ENCODE measurements around the gene ACOXL.

Gene ACOXL

DNA sequence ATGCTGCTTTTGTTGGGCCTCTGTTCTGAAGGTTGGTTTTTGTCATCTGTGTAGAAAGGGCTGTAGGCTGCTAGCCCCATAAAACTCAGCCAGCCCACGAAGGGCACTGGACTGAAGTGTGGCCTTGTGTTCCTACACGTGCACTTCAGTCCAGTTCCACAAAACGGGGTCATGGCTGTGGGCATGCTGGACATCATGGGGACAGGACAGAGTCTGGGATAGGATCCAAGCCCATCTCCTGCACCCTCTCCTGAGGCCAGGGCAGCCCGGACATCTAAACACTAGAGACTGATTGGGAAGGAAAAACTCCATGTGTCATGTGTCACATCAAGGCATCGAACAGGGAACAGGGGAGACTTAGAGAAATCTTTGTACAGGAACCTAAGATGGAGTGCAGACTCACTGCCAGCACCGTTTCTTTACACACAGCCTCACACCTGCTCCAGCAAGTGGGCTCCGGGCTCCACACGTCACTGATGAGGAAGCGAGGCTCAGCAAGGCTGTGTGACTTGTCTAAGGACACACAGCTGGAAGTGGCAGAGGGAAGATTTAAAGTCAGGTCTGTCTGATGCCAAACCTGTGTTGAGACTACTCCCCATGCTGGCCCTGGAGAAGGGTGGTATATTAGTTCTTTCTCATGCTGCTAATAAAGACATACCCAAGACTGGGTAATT lies 313.5 kb downstream of the ACOXL start:
- H3K27me3 ChIP-seq (replicated peaks; ENCODE audit: control insufficient read depth, insufficient read depth, low read length) = no peaks in the 10 kb centered on the region; the same call in 1 of the 2 replicates
- TF ChIP-seq, protein P1, sequence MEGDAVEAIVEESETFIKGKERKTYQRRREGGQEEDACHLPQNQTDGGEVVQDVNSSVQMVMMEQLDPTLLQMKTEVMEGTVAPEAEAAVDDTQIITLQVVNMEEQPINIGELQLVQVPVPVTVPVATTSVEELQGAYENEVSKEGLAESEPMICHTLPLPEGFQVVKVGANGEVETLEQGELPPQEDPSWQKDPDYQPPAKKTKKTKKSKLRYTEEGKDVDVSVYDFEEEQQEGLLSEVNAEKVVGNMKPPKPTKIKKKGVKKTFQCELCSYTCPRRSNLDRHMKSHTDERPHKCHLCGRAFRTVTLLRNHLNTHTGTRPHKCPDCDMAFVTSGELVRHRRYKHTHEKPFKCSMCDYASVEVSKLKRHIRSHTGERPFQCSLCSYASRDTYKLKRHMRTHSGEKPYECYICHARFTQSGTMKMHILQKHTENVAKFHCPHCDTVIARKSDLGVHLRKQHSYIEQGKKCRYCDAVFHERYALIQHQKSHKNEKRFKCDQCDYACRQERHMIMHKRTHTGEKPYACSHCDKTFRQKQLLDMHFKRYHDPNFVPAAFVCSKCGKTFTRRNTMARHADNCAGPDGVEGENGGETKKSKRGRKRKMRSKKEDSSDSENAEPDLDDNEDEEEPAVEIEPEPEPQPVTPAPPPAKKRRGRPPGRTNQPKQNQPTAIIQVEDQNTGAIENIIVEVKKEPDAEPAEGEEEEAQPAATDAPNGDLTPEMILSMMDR (IDR thresholded peaks at IDR 0.05; ENCODE audit: insufficient read depth, low read length, poor library complexity, severe bottlenecking) = no peak

DNA sequence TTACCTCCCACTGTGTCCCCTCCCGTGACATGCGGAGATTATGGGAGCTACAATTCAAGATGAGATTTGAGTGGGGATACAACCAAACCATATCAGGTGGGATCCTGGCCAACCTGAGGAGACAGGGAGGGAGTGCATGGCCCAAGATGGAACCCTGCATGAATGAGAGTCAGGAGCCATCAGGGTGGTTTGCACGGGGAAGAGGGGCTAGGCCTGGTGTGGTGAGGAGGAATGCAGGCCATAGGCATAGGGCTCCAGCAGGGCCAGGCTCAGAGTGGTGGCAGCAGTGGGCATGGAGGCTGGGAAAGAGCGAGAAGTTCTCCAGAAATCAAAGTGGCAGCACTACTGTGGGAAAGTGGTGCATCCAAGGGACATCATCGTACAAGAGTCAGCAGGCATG lies 314.3 kb downstream of the ACOXL start:
- no peak for DNase-seq (ENCODE audit: extremely low read depth, insufficient read length)
- TF ChIP-seq, protein P1 (IDR thresholded peaks at IDR 0.05; ENCODE audit: insufficient read depth, low read length, poor library complexity, severe bottlenecking) = no peak
- Histone ChIP-seq H3K27me3 (replicated peaks; ENCODE audit: control insufficient read depth, insufficient read depth, low read length) (no peaks in the 10 kb centered on the region), H3K4me3 (replicated peaks; ENCODE audit: low read depth, low read length) (no peak overlapping the region), H3K36me3 (ENCODE audit: control insufficient read depth, insufficient read depth, low read length) (no peaks in the 10 kb centered on the region)

More for the DNA sequence above, 313.5 kb downstream of the ACOXL start:
- no peak overlapping the region for H3K4me3 ChIP-seq (replicated peaks; ENCODE audit: low read depth, low read length)
- no peaks in the 10 kb centered on the region for H3K36me3 ChIP-seq (ENCODE audit: control insufficient read depth, insufficient read depth, low read length)
- no peak for DNase-seq (ENCODE audit: extremely low read depth, insufficient read length)

DNA sequence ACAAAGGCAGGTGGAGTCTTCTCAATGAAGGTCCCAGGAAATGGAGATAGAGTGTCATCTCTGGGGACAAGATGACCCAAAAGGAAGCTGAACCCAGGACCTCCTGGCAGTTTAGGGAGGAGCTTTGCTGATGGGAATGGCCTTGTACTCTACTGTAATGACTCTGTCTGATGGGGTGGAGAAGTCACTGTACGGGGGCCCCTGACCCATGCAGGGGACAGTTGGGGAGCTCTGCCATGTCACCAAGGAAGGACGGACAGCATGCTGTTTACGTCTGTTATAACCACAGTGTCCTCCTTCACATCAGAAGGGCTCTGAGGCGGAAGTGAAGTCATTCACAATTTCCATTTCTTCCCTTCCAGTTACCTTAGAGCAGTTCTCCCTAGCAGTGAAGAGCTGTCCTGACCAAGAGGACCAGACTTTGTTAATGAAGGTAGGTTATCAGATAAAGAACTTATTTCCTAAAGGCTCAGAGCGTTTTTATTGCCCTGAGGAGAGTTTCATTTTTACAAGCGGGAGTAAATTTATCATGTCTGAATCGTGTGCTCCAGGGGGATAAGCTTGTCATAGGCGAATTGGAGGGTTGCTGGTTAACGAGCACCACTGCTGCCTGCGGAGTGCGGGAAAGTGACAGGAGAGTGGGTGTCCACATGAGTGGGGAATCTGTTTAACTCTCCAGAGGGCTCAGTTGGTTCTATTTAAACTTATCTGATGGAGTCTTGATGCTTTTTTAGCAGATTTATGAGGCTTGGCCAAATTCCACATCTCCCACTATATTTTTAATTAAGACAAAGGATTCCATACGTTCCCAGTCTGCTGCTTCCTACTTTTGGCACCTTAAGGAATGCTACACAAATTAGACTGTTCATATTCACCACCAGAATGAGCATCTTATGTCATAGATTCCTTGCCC lies 316.7 kb downstream of the ACOXL start:
- no peak for DNase-seq (ENCODE audit: extremely low read depth, insufficient read length)
- H3K4me3 ChIP-seq (replicated peaks; ENCODE audit: low read depth, low read length) = no peak overlapping the region
- no peaks in the 10 kb centered on the region for H3K36me3 ChIP-seq (ENCODE audit: control insufficient read depth, insufficient read depth, low read length)
- H3K27me3 ChIP-seq (replicated peaks; ENCODE audit: control insufficient read depth, insufficient read depth, low read length) = peaks cover 2% of the 10 kb centered on the region; the same call in 1 of the 2 replicates
- TF ChIP-seq, protein P1 (IDR thresholded peaks at IDR 0.05; ENCODE audit: insufficient read depth, low read length, poor library complexity, severe bottlenecking) = no peak

DNA sequence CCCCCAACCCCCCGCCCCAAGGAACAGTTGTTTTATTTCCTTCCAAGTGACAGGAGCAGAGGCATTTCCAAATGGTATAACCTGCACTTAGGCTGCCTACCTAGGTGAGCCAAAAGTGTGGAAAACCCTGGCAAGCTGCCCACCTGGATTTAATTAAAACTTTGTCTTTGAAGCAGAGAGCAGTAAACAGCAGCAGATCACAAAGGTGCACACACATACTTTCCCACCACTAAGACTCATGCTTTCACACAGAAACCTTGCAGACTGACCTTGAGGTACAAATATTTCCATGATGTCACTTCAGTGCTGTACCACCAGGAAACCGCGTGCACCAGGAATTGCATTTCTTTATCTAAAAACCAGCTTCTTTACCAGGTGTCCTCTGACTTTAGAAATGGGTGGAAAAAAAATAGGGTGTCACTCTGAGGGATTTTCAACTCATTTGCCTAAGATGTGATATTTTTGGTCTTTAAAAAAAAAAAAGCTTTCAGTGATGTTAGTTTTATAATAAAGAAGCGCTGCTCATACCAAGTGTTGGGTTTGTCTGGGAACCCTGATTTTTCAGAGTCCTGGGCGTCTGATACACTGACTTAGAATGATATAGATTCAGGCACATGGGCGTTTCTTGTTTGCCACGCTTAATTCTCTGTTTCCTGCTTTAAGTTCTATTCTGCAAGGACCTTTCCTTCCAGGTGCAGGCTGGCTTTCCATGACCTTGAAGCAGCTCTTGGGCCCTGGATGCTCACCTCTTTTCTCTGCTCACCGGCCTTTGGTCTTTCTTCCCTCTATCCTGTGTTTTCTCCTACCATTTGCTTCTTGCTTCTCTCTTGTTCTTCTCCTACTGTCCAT lies 317.6 kb downstream of the ACOXL start:
- no peak overlapping the region for H3K4me3 ChIP-seq (replicated peaks; ENCODE audit: low read depth, low read length)
- peaks cover 2% of the 10 kb centered on the region; the same call in 1 of the 2 replicates for H3K27me3 ChIP-seq (replicated peaks; ENCODE audit: control insufficient read depth, insufficient read depth, low read length)
- no peak for DNase-seq (ENCODE audit: extremely low read depth, insufficient read length)
- H3K36me3 ChIP-seq (ENCODE audit: control insufficient read depth, insufficient read depth, low read length) = no peaks in the 10 kb centered on the region
- TF ChIP-seq, protein P1 (IDR thresholded peaks at IDR 0.05; ENCODE audit: insufficient read depth, low read length, poor library complexity, severe bottlenecking) = no peak

DNA sequence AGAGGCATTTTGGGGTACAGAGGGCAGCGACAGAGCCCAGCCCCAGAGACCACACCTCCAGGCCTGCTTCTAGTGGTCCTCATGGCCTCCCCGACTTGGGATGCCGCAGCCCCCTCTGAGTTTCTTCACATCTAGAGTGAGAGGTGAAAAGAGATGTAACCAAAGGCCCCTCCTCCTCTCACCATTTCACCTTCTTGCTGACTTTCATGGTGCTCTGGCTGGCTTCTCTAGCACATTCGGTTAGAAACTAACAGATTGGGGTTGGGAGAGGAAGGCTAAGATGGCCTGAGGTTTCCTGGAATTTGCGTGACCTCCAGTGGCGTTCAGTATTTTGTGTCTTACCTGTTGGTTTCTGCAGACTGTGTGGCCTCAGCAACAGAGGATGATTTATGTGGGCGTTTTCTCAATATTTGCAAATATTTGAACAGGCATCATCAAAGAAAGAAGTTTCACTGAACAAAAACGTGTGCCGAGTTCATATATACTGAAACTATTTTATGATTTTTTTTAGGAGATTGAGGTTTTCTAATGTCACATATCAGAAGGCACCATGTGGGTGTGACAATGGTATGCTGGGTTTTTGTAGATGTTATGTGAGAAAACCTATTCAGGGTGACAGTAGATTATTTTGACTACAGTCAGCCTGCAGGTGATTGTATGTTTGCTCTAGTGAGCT lies 318.5 kb downstream of the ACOXL start:
- Histone ChIP-seq H3K4me3 (replicated peaks; ENCODE audit: low read depth, low read length) (no peak overlapping the region), H3K27me3 (replicated peaks; ENCODE audit: control insufficient read depth, insufficient read depth, low read length) (peaks cover 2% of the 10 kb centered on the region; the same call in 1 of the 2 replicates), H3K36me3 (ENCODE audit: control insufficient read depth, insufficient read depth, low read length) (no peaks in the 10 kb centered on the region)
- TF ChIP-seq, protein P1 (IDR thresholded peaks at IDR 0.05; ENCODE audit: insufficient read depth, low read length, poor library complexity, severe bottlenecking) = no peak
- DNase-seq (ENCODE audit: extremely low read depth, insufficient read length) = no peak

All from GM06990 (cell line).